NCI-H1694 treated with DMSO at 0.1 percent for 48 hours (cell line): ENCODE measurements around the gene IFI30.
"Not testable (repeated sequence)": the region's sequence is repeated elsewhere in the genome, so short reads cannot be mapped to it uniquely, and the experiment has no call there.

Experiments
- DNase-seq: peaks from one replicate; lab custom pipeline; 2025; lab: John Stamatoyannopoulos, UW

Gene IFI30

DNA sequence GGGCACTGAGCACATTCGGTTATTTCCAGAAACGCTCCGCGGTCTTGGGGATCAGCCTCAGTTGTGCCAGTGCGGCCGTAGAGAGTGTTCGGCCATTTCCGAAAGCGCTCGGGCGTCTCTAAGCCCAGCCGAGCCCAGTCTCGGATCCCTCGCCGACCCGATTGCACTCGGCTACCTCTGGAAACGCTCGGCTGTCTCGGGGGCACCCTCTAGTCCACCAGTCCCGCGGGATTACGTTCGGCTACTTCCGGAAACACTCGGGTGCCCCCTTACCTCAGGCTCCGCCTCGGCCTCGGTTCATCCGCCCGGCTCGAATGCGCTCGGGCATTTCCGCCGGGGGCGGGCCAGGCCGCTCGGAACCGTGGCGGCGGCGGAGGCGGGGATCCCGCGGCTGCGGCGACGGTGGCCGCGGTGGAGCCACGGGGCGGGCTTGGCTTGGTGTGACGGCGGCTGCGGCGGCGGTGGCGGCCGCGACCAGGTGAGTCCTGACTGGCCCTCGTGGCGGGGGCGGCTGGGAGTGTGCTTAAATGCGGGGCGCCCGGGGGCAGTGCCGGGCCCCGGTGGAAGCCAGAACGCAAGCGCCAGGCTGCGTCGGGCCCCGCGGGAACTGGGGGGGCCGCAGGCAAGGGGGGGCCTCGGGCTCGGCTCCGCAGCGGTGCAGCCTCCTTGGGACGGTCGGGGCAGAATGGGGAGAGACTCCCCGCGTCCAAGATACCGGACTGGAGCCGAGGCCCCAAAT is 20.6 kb upstream of the IFI30 start, which contains the start of gene PIK3R2:
TSS of gene PIK3R2 (plus strand) at position 347 of the 739 bp plus-strand sequence. CDS start 2,717 bp downstream, outside the sequence.
- peak; percentile 98 for DNase-seq

- DNase-seq = no peak
Observed at GRCh38 chr19:18153556-18154134, 20.0 kb upstream of the IFI30 start.

- no peak for DNase-seq
Observed at GRCh38 chr19:18155095-18156087, 18.2 kb upstream of the IFI30 start.

- DNase-seq = no peak
Observed at GRCh38 chr19:18156268-18156667, 17.3 kb upstream of the IFI30 start.

DNA sequence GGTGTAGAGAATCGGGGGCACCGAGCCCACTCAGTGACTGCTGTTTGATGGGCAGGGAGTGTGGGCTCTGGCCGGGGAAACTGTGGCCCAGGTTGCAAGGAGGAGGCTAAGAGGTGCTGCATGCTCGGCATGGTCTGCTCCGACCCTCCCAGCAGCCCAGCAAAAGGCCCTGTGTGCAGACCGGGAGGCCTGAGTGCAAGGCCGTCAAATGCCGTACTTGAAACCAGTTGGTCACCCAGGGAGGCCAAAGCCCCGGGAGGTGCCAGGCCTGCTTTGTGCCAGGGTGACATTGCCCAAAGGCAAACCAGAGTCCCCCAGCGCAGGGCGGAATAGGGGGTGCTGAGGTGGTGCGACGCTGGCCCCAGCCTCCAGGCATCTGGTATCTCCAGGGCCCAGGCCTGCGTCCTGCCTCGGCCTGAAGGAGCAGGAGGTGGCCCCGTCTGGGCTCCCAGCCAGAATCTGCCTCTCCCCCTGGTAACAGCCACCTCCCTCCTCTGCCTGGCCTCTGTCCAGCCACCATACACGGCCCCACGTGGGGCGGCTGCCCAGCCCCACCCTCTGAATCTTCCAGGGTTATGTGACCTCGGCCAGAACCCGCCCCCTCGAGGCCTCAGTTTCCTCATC is 16.7 kb upstream of the IFI30 start:
- DNase-seq = peak; percentile 86

- DNase-seq = peak; percentile 92
Observed at GRCh38 chr19:18157465-18158063, 16.0 kb upstream of the IFI30 start.

DNA sequence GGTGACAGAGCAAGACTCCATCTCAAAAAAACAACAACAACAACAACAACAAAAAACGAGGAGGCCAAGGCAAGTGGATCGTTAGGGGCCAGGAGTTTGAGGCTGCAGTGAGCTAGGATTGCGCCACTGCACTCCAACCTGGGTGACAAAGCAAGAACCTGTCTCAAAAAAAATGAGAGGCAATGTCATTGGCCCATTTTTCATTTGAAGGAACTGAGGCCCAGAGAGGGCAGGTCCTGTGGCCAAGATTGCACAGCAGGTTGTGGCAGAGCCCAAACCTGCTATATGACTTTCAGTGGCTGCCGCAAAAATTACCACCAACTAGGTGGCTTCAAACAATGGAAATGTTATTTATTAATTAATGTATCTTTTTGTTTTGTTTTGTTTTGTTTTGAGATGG is 15.1 kb upstream of the IFI30 start:
- DNase-seq = no peak

DNA sequence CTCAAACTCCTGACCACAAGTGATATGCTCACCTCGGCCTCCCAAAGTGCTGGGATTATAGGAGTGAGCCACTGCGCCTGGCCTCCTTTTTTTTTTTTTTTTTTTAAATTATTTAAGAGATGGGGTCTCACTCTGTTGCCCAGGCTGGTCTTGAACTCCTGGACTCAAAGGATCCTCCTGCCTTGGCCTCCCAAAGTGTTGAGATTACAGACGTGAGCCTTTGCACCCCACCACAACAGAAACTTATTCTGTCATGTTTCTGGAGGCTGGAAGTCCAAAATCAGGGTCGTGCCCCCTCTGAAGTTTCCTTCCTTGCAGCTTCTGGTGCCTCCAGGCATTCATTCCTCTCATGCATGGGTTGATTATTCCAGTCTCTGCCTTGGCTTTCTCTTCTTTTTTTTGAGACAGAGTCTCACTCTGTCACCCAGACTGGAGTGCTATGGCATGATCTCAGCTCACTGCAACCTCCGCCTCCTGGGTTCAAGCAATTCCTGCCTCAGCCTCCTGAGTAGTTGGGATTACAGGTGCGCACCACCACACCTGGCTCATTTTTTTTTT is 14.5 kb upstream of the IFI30 start:
- DNase-seq = not testable (repeated sequence)

DNA sequence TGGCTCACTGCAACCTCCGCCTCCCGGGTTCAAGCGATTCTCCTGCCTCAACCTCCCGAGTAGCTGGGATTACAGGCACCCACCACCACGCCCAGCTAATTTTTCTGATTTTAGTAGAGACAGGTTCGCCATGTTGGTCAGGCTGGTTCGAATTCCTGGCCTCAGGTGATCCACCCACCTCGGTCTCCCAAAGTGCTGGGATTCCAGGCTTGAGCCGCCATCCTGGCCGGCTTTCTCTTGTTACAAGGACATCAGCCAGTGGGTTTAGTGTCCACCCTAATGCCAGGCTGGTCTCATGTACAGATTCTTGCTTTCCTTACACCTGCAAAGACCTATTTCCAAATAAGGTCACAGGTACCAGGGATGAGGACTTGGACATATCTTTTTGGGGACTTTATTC is 13.8 kb upstream of the IFI30 start:
- DNase-seq = no peak

DNA sequence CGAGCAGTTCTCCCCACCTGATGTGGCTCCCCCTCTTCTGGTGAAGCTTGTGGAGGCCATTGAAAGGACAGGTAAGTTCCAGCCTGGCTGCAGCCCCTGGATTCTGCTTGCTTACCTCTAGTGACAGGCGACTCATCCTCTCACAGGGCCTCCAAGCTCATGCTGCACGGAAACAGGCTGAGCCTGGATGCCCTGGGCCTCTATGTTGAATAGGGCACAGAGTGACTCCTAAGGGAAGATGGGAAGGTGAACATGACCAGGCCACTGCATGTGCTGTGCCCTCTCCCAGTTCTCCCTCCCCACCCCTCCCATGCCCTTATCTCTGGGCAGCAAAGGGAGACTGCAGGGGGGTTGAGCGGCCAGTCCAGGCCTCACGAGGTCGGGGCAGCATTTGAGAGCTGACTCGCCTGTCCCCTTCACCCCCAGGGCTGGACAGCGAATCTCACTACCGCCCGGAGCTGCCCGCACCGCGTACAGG is 13.1 kb upstream of the IFI30 start:
- no peak for DNase-seq

GRCh38 chr19:18160971-18161635 is 12.5 kb upstream of the IFI30 start:
- DNase-seq = peak; percentile 51

DNA sequence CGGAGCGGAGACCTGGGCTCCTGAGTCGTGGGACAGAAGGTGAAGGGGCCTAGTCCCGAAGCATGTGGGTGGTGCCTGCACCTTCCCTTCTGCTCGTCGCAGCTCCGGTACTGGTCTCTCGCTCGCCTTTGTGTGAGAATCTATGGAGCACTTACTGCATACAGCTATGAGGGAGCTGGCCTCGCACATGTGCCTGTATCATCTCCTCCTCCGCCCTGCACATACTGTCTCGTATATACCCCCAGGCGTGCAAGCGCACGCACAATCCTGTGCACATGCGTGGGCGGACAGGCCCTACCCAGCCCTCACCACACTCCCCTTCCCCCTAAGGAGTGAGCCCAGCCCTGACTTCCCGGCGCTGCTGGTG is 12.0 kb upstream of the IFI30 start:
- no peak for DNase-seq

DNA sequence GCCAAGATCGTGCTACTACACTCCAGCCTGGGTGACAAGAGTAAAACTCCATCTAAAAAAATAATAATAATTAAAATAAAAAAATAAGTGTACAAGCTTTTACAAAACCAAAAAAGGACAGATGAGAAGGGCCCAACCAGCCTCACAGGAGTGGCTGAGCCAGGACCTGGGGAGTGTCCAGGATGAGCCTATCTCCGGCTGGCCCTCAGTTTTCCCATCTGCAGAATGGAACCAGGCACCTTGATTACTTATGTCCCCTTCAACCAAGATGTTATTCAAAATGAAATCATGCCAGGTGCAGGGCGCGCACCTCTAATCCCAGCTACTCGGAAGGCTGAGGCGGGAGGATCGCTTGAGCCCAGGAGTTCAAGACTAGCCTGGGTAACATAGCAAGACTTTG is 9.5 kb upstream of the IFI30 start:
- DNase-seq = no peak

DNA sequence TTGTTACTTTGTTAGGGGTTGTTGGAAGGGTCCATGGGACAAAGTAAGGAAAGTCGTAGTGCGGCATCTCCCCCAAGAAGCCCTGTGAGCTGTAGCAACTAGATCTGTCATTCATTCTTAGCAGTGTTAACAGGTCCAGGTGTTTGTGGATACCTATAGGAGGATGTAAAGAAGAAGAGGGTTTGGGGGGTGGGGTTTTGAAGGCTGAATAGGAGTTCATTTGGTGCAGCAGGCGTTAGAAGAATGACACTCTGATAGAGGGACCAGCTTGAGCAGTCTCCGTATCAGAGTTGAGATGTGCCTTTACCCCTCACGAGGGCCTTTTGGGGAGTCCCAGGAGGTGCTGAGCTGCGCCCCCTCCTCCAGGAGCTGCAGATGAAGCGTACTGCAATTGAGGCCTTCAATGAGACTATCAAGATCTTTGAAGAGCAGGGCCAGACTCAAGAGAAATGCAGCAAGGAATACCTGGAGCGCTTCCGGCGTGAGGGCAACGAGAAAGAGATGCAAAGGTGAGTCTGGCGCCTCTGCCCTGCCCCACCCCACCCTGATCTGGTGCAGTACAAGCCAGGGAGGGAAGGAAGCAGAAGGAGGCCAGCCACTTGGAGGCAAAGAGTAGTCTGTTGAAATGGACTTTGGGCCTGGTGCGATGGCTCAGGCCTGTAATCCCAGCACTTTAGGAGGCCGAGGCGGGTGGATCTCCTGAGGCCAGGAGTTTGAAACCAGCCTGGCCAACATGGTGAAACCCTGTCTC is 7.6 kb upstream of the IFI30 start:
- no peak for DNase-seq

DNA sequence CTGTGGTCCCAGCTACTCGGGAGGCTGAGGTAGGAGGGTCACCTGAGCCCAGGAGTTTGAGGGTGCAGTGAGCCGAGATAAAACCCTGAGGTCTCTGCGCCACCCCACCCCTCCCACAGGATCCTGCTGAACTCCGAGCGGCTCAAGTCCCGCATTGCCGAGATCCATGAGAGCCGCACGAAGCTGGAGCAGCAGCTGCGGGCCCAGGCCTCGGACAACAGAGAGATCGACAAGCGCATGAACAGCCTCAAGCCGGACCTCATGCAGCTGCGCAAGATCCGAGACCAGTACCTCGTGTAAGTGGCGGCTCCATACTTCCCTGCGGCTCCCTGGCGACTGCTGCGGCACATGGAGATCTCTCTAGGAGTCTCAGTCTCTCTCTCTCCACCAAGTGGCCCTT is 6.6 kb upstream of the IFI30 start:
- no peak for DNase-seq

- DNase-seq = peak; percentile 35
Observed at GRCh38 chr19:18167975-18168645, 5.5 kb upstream of the IFI30 start.

GRCh38 chr19:18168673-18169381 is 4.8 kb upstream of the IFI30 start:
- no peak for DNase-seq

GRCh38 chr19:18170714-18171255 is 2.8 kb upstream of the IFI30 start:
- DNase-seq = no peak
